ENCODE data around the gene LRRC8D. TPM values are rescaled to one million over a fixed set of nuclear protein-coding genes. Genes with fewer than 3 reads are reported as not detected.

The LRRC8D gene
- total RNA-seq, 1 experiment from 2014 or later = 43.3 TPM

DNA sequence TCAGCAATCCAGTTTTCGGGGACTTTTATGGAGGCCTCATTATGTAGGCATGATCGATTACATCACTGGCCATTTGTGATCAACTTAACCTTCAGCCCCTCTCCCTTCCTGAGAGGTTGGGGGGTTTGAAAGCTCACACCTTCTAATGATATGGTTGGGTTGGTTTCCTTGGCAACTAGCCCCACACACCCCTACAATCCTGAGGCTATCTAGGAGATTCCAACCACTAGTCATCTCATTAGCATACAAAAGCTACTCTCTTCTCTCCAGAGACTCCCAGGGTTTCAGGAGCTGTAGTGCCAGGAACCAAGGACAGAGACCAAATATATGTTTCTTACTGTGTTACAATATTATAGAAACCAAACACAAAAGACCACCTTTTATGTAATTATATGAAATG lies 138.9 kb downstream of the LRRC8D start:
- DNase-seq (ENCODE audit: low read depth, low spot score) = no peak
- Histone ChIP-seq H3K27ac (ENCODE audit: low read length) (no peak overlapping the region), H3K36me3 (ENCODE audit: control insufficient read depth, insufficient read depth, low read length) (no peaks in the 10 kb centered on the region), H3K9me3 (ENCODE audit: control insufficient read depth, insufficient read depth, low read depth, low read length) (no peaks in the 10 kb centered on the region), H3K27me3 (ENCODE audit: control insufficient read depth, insufficient read depth, low read length) (no peaks in the 10 kb centered on the region), H3K4me1 (ENCODE audit: control insufficient read depth, insufficient read depth, low read length) (no peaks in the 10 kb centered on the region), H3K4me3 (ENCODE audit: low read depth in 2 of 2, low read length in 2 of 2) (no peak overlapping the region)
- no peak for ATAC-seq
- ChIA-PET CTCF (no interaction called here), POLR2A (no interaction called here)
- TF ChIP-seq, protein P1, sequence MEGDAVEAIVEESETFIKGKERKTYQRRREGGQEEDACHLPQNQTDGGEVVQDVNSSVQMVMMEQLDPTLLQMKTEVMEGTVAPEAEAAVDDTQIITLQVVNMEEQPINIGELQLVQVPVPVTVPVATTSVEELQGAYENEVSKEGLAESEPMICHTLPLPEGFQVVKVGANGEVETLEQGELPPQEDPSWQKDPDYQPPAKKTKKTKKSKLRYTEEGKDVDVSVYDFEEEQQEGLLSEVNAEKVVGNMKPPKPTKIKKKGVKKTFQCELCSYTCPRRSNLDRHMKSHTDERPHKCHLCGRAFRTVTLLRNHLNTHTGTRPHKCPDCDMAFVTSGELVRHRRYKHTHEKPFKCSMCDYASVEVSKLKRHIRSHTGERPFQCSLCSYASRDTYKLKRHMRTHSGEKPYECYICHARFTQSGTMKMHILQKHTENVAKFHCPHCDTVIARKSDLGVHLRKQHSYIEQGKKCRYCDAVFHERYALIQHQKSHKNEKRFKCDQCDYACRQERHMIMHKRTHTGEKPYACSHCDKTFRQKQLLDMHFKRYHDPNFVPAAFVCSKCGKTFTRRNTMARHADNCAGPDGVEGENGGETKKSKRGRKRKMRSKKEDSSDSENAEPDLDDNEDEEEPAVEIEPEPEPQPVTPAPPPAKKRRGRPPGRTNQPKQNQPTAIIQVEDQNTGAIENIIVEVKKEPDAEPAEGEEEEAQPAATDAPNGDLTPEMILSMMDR (IDR thresholded peaks at IDR 0.05) = no peak
- TF ChIP-seq, protein P2, sequence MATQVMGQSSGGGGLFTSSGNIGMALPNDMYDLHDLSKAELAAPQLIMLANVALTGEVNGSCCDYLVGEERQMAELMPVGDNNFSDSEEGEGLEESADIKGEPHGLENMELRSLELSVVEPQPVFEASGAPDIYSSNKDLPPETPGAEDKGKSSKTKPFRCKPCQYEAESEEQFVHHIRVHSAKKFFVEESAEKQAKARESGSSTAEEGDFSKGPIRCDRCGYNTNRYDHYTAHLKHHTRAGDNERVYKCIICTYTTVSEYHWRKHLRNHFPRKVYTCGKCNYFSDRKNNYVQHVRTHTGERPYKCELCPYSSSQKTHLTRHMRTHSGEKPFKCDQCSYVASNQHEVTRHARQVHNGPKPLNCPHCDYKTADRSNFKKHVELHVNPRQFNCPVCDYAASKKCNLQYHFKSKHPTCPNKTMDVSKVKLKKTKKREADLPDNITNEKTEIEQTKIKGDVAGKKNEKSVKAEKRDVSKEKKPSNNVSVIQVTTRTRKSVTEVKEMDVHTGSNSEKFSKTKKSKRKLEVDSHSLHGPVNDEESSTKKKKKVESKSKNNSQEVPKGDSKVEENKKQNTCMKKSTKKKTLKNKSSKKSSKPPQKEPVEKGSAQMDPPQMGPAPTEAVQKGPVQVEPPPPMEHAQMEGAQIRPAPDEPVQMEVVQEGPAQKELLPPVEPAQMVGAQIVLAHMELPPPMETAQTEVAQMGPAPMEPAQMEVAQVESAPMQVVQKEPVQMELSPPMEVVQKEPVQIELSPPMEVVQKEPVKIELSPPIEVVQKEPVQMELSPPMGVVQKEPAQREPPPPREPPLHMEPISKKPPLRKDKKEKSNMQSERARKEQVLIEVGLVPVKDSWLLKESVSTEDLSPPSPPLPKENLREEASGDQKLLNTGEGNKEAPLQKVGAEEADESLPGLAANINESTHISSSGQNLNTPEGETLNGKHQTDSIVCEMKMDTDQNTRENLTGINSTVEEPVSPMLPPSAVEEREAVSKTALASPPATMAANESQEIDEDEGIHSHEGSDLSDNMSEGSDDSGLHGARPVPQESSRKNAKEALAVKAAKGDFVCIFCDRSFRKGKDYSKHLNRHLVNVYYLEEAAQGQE (IDR thresholded peaks at IDR 0.05; ENCODE audit: insufficient read depth in 1 of 2, low read depth in 2 of 2, low read length in 1 of 2) = no peak
- TF ChIP-seq TCF7L2 (IDR thresholded peaks at IDR 0.05; ENCODE audit: low read depth, low read length) (no peak), SIN3A (IDR thresholded peaks at IDR 0.05; ENCODE audit: borderline replicate concordance, insufficient read depth, low read depth, low read length) (no peak), POLR2AphosphoS5 (IDR thresholded peaks at IDR 0.05; ENCODE audit: low read depth, low read length) (no peak)
- intact Hi-C loops (cut with micrococcal nuclease; ENCODE audit: unreplicated experiment) (no loop called here), in situ Hi-C loops (cut with HindIII; ENCODE audit: low pct_unique_long_range_greater_than_20kb, low sequenced_read_pairs) (no loop called here)
- BruUV-seq (replicated peaks) = no TSS peak

DNA sequence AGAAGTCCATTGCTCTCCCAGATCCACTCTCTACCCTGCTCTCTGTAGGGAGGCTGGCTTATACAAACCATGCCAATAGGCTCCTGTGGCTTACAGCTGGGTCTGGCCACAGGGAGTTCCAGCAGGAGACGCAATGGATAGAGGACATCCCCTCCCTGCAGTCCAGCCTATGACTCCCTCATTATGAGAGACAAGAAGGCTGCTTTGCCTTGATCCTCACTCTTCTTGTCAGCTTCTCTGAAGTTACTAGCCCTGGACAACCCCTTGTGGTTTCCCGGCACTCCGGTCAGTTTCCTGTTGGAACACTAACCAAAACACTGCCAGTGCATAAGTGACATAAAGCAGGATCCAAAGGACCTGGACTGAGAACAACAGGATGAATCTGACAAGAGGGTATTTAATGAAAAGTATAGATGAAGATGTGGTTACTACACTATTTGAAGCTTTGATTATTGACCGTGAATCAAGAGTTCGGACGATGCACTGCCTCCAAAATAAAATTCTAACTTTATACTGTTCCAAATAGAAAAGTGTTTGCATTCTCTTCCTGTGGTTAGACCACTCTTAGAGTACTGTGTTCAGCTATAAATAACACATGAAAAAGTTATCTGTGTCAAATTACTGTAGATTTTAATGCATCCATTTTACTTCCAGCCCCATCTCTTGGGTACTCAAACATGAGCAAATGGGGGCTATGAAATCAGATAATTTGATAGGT lies 141.4 kb downstream of the LRRC8D start:
- no peak overlapping the region for H3K4me3 ChIP-seq (ENCODE audit: low read depth in 2 of 2, low read length in 2 of 2)
- no peaks in the 10 kb centered on the region for H3K27me3 ChIP-seq (ENCODE audit: control insufficient read depth, insufficient read depth, low read length)
- no peaks in the 10 kb centered on the region for H3K36me3 ChIP-seq (ENCODE audit: control insufficient read depth, insufficient read depth, low read length)
- in situ Hi-C loops (cut with HindIII; ENCODE audit: low pct_unique_long_range_greater_than_20kb, low sequenced_read_pairs) = no loop called here
- intact Hi-C loops (cut with micrococcal nuclease; ENCODE audit: unreplicated experiment) = no loop called here
- no peaks in the 10 kb centered on the region for H3K9me3 ChIP-seq (ENCODE audit: control insufficient read depth, insufficient read depth, low read depth, low read length)
- ATAC-seq (no peak), DNase-seq (ENCODE audit: low read depth, low spot score) (no peak)
- no peaks in the 10 kb centered on the region for H3K4me1 ChIP-seq (ENCODE audit: control insufficient read depth, insufficient read depth, low read length)
- ChIA-PET POLR2A (no interaction called here), CTCF (interaction anchor here (0.6 kb wide), 1 partner anchor 976 kb away, joined by 3 read pairs; no protein-coding TSS in a partner anchor)
- no TSS peak for BruUV-seq (replicated peaks)
- no peak overlapping the region for H3K27ac ChIP-seq (ENCODE audit: low read length)
- TF ChIP-seq SIN3A (IDR thresholded peaks at IDR 0.05; ENCODE audit: borderline replicate concordance, insufficient read depth, low read depth, low read length) = no peak
- no peak for TF ChIP-seq POLR2AphosphoS5 (IDR thresholded peaks at IDR 0.05; ENCODE audit: low read depth, low read length)
- TF ChIP-seq, protein P2 (IDR thresholded peaks at IDR 0.05; ENCODE audit: insufficient read depth in 1 of 2, low read depth in 2 of 2, low read length in 1 of 2) = no peak
- TF ChIP-seq, protein P1 (IDR thresholded peaks at IDR 0.05) = no peak
- no peak for TF ChIP-seq TCF7L2 (IDR thresholded peaks at IDR 0.05; ENCODE audit: low read depth, low read length)

Data from Panc1 (cell line).